ENCODE data around the gene KDM4B.

The KDM4B gene

DNA sequence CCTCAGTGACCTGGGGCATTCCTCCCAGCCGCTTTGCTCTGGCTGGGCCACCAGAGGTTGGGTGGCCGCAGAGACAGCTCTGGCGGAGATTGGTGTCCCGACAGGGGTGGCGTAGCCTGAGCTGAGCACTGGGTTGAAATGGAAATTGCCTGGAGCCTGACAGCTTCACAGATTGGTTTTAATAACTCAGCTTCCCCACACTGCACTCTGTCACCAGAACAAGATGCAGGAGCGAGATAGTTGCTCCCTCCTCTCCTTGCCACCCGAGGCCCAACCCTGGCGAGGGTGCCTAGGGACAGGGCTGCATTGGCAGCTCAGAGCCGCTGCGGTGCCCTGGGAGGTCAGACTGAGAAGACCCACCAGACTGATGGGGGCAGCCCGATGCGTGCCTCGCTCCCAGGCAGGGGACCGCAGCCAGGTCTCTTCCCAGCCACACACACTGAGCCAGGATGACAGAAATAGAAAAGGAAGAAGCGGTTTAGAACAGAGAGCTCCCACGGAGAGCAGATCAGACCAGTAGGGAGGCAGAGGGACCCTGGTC lies 84.1 kb downstream of the KDM4B start:
- DNase-seq, result no peak

DNA sequence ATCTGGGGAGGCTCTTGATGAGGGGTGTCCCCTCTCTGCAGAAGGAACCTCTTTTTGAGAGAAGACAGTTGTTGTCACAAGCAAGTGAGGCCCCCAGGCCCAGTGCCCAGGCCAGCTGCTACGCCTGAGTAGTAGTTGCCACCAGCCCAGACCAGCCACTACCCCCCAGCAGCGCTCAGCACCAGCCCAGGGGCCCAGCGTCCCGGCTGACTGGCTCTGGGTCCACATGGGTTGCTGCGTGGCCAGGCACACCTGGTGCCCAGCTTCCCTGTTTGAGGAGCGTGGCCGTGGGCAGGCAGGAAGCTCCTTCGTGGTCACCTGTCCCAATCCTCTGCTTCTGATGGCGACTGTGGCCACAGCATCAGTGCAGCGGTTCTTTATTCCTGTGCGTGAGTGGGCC lies 84.7 kb downstream of the KDM4B start:
- DNase-seq, result no peak

DNA sequence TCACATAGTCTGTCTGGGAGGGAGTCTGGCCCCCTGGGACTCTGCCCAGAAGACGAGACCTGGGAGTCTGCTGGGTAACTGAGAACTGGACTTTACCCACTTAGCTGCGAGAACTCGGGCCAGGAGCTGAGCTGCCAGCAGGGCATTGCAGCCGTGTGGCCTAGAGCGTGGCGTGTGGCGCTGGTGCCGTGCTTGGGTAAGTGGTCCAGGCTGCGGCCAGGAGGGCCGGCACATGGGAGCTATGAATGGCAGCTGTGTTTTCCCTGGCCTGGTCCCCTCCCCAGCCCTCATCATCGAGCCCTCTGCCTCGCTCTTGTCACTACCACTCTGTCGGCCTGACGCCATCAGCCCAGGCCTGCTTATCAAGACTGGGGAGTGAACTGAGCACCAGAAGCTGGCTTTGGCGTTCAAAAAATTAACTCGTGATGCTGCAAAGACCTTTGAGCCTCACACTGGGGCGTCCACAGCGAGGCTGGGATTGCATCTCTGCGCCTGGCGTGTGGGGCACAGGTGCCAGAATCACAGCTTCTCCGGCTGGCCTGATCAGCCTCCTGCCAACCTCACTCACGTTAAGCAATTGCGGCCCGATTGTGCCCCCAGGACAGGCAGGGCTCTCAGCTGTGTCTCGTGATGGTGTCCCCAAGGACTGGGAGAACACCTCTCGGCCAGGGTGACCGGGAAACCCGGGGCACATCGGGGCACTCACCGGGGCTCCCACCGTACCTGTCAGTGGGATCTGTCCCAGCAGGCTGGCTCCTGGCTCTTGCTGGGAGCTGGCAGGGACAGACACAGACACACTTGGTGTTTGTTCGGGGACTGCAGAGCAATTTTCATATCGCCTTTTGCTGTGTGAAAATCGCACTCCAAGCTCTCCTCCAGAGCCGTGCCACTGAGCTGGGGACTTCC lies 85.9 kb downstream of the KDM4B start:
- no peak for DNase-seq

DNA sequence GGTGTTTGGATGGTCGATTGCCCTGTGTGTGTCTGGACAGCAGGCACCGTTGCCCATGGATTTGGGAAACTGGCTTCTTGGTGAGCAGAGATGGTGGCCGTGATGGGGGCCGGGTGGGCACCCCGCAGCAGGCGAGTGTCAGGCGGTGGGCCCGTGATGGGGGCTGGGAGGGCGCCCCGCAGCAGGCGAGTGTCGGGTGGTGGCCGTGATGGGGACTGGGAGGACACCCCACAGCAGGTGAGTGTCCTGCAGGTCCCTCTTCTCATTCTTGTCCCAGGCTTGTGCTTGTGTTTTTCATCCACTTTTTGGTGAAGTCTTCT lies 86.5 kb downstream of the KDM4B start:
- DNase-seq, result no peak

DNA sequence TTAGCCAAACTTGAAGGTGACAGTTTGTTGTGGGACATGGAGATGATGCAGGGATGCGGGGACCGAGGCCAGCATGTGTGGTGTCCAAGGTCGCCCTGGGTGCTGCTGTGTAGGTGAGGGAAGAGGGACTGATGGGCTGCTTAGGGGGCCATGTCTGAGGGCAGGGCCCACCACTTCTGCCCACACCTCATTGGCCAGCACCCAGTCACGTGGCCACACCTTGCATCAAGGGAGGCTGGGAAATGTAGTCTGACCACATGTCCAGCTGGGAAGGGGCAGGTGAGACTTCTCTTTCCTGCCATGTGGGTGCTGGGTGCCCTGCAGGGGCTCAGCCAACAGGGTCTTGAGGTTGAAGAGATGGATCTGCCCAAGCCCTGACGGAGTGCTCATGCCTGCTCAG lies 88.9 kb downstream of the KDM4B start:
- peak; percentile 13 for DNase-seq

DNA sequence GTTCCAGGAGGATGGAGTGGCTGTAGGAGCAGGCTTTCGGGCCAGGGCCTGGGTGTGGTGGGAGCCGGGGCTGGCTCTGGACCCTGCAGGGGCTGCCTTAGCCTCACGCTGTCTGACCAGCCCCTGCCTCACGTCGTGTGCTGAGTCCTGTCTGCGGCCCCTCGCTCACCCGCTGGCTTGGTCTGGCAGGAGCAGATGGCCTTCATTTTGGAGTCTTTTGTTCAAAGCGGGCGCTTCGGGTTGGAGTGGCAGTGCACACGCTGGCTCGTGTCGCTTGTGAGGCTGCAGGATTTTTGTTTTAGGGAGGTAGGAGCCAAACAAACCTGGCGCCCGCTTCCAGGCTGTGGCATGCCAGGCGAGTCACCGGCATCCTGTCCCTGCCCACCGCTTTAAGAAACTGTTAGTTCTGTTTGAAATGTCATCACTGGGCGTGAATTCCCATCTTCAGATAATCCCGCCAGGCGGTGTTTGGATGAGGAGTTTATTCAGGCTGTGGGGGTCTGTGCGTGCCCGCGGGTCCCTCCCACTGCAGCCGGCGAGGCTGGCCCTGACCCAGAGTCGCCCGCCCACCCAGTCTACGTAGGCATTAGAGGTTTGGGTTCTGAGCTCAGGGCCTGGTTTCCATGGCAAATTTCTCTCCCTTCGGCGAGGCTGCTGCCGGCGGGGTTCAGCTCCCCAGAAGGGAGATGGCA lies 89.8 kb downstream of the KDM4B start:
- peak; percentile 24 for DNase-seq

DNA sequence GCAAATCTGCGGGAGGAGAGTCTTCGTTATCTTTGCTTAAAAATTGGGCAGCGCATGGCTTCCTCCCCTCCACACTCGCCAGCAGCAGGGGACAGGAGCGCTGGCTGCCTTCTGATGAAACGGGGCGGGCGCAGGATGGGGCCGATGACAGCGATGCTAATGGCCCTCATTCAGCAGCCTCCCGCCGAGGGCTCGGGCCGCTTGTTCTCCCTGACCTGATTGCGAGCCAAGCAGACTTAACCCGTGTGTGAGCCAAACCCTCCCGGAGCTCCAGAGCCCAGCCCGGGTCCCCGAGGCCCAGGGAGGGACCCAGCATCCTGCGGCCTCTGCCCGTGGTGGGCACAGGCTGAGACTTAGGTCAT lies 90.3 kb downstream of the KDM4B start:
- no peak for DNase-seq

DNA sequence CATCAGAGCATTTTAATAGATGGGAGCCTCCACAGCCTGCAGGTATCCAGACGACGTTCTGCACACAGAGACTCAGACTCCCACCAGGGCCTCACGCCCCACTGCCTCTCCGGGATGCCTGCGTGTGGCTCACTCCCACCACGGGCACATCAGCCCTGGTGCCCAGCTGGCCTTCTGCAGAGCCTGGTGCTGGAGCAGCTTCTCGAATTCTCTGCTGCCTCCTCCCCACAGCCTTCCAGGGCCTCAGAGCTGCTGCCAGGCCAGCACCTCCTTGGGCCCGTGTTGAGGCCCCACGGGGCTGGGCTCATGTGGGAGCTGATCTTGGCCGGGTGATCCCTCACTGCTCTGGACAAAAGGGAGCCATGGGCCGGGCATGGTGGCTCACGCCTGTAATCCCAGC lies 90.9 kb downstream of the KDM4B start:
- no peak for DNase-seq

DNA sequence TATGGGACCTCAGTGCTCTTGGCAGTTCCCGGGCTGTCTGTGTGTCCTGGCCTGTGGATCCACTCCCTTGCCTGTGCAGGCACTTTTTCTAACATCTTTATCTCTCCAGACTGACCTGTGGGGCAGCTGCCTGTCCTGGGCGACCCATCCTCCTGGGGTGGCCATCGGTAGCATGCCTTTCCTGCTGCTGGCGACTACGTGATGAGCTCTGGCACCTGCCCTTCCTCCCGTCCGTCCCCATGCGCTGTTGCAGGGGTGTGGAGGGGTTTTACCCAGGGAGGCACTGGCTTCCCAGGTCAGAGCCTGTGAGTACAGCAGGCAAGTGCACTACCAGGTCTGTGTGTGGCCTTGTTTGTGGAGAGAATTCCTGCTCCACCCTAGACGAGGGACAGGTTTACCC lies 93.3 kb downstream of the KDM4B start:
- DNase-seq, result no peak

DNA sequence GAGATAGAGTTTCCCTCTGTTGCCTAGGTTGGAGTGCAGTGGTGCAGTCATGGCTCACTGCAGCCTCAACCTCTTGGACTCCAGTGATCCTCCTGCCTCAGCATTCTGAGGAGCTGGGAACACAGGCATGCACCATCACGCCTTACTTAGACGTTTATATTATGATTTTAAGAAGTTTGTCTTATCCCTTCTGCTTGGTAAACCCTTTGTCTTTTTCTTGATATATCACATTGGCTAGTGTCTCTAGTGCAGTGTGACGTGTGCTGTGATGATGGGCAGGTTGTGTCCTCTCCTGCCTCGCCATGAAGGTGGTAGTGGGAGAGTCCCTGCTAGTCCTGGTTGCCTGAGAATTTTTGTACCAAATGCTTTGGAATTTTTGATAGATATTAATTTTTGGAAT lies 93.9 kb downstream of the KDM4B start:
- DNase-seq, result no peak

DNA sequence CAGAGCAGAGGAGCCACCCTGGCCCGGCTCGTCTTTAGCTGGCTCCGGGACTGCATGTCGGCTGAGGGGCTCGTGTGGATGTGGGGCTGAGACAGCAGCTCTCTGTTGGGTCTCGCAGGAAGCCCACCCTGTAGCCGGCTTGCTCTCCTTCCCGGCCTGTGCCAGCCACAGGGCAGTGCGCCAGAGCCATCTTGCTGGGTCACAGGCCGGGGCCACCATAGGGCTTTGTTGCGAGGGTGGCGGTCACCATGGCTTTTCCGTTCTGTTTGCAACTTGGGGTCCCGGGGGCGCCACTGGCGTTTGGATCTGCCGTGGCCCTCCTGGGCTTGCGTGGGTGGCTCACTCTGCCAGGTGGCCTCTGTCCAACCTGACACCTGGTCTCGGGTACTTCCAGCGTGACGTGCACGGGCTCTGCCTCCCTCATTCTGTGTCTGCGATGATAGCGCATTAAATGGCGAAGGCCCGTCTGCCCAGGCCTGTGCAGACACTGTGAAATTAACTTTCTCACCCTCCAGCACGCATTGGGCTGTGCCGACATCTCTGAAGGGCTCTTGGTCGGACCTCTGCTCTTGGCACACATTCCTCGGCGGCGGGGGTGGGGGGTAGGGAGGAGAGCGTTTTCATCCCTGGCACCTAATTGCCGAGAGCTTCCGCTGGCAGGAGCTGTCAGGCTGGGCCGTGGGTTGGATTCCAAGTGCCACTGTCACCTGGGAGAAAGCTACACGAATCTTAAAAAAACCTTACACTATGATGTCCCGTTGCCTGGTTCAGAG lies 95.1 kb downstream of the KDM4B start:
- no peak for DNase-seq

DNA sequence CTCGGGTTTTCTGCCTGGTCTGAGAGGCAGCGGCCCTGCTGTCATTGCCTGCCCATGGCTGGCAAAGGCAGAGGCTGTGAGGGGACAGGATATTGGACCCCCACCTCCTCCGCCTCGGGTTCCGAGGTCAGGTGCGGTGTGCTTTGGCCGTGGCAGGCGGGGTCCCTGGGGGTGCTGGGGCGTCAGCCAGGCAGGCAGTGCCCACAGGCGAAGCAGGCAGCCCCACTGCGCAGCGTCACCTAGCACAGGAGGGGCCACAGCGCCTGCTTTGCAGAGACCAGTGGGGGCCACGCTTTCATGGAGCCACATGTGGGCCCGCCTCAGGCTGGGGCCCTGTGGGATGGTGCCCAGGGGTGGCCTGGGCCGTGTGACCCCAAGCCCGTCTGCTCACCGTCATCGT lies 96.0 kb downstream of the KDM4B start:
- no peak for DNase-seq

DNA sequence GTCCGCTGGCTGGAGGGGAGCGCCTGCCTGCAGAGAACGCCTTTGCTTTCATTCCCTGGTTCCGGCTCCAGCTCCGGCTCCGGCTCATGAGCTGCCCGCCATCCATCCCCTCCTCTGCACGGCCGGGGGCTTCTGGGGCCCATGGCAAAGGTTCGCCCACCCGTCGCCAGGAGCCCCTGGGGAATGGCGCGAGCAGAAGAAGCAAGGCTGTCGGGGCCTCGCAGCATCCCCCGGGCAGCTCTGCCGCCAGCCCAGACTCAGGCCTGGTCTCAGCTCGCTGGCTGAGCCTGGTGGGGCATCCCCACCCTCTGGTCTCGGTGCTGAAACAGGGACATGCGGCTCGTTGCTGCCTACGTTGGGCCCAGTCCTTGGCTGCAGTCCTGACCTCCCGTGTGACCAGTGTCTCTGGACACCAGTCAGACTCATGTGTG lies 96.8 kb downstream of the KDM4B start:
- no peak for DNase-seq

DNA sequence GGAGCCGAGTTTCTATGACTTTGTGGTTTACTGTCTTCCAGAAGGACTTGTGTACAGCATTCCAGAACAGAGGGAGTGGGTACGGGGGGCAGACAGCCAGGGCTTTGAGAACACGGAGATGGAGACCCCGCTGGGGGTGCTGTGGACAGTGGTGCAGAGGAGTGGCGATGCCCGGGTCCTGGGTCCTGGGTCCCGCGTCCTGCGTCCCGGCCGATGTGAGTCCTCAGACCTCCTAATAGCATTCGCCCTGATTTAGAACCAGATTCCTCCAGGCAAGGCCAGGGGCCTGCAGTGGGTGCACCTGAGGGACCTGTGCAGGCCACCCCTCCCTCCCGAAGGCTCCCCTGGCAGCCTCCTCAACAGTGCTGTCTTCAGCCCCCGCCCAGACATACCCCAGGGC lies 97.9 kb downstream of the KDM4B start:
- DNase-seq, result no peak

DNA sequence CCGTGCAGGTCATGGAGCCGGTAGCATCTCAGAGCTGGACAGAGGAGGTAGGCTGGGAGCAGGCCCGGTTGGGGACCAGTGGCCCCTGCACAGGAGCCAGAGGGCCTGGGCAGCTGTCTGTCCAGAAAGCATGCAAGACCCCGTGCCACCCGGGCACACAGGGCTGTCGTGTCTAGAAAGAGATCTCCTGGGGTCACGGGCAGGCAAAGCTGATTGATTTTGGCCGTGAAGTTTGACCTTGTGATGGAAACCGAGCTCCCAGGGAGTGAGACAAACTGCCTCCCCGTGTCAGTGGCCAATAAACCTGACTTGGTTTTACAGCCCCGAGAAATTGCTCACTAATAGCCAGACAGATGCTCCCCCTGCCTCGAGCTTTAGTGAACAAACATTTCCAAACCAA lies 98.8 kb downstream of the KDM4B start:
- DNase-seq, result no peak

DNA sequence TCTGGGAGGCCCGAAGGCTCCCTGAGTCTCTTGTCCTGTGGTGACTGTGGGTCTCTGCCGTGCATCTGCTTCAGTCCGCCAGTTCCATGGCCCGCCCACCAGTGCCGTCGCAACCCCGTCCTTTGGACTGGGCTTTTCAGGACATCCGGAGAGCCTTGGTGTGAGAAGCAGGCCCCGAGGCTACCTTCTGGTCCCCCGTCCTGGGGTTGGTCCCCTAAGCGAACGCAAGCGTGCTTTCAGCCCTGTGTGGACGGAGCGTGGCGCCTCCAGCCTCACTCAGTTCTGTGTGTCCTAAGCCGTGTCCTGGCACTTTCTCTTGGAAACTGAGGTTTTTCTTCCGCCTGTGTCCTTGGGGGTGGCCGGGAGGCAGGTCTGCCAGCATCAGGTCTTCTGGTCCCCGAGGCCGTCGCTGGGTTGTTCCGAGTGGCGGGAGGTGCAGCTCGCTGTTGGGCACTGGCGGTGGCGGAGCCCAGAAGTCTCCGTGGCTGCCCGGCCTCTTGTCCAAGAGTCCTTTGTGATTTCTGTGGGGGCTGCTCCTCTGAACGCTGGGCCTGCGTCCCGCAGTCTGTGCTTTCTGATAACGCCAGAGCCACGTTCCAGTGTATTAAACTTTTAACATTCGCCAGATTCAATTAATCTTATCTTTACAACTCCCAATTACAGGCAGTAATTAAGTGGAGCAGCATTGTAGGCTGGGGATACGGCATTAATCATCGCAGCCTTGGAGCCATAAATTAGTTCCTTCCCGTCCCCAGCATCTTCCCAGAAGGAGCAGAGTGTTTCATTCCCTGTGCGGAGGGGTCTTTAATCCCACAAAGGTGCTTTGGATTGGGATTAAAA lies 99.5 kb downstream of the KDM4B start:
- no peak for DNase-seq

DNA sequence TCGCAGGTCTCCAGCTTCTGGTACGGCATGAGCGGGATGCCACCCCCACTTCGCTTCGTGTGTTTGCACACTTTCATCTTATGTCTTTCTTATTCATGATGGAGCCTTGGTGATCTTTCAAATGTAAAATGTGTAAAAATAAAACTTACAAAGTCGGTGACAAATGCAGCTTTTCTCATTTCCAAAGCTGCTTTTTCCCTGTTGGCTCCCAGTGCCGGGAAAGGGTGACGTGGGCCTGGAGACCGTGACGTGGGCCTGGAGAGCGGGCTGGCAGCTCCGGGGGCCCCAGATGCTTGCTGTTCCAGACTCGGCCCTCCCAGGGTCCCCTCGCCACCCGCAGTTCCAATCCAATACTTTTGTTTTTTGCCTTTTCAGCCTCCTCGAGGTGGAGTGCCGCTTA lies 101.4 kb downstream of the KDM4B start:
- no peak for DNase-seq

DNA sequence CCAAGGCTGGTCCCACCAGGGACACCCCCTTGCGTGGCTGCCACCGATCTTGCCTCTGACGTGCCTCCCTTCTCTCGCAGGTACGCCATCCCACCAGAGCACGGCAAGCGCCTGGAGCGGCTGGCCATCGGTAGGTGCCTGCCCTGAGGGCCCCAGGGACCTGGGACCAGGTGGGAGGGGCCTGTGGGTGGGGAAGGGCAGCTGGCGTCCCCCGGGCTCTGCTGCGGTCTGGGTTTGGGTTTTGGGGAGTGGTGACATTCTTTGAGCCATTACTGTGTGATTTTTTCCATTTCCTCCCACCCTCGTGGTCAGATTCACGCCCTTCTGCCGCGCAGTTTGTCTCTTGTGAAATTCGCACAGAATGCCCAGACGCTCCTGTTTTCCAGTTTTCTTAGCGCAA lies 102.0 kb downstream of the KDM4B start:
- no peak for DNase-seq

DNA sequence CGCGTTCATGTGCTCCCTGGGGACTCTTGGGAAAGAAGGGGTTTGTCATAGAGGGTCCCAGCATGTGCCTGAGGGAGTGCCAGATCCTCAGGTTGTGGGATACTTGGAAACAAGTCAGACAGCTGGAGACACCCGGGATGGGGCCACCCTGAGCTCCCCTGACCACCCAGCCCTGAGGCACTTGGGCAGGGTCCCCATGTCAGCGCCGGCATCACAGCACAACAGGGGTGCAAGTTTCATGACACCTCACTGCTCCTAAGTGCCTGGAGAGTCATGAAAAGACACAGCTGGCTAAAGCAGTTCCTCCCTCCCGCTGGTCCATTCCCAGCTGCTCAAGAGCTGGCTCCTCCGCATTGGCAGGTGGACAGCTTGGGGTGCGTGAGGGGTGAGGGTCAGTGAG lies 102.7 kb downstream of the KDM4B start:
- DNase-seq, result no peak

DNA sequence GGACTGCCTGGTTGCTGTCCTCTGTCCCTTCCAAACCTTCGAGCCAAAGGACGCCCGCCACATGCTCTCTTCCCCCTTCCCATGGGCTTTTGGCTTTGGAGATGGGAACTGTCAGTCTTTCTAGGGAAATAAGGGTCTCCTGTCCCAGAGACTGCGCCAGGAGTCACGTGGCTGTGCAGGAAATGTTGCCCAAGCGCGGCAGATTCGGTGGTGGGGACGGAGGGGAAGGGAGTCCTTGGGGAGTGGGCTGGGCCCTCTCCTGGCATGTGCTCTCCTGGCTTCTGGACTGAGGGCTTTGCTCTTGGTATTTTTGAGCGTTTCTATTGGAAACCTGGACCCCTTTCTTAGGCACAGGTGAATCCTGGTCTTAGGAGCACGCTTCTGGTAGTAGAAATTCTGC lies 103.2 kb downstream of the KDM4B start:
- DNase-seq, result no peak

DNA sequence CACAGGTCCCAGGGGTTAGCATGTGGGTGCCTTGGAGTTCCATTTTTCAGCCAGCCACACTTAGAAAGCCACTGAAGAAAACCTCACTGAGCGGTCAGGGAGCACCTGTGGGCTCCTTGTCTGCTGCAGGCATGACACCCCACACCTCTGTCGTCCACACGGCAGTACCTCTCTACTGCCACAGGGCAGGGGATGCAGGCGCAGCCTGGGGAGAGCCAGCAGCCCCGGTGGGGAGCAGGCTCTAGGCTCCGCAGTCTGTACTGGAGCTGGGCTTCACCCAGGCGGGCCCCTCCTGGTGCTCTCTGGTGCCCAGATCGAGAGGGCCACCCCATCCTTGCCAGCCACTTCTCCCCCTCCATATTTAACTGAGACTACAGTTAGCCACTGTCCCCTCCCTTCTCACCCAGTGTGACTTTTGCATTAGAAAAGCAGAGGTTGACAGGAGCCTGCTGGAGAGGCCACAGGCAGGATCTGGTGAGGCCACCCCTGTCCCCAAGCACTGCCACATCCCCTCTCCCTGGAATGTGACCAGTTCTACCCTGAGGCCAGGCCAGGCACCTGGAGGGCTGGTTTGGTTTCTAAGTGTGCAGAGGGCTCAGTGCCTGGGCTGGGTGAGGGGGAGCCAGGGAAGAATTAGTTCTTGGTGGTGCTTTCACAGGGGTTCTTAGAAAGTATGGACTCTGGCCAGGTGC lies 104.4 kb downstream of the KDM4B start:
- DNase-seq, result no peak

DNA sequence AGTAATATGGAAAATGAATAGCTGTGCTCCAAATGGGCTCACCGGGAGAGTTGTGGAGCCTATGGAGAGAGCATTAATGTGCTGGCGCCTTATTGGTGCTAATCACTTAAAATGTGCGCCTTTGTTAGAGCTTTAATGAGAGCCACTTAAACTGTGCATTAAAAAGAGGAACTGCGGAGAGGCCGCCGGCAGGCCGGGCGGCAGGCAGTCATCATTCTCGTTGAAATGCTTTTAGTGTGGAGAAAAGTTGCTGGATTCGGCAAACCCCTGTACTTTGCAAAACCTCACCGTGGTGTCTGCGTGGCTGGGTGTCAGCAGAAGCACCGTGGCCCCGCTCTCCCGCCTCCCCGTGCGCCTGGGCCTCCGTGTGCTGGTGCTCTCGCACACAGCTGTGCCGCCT lies 105.5 kb downstream of the KDM4B start:
- DNase-seq, result no peak
